Epithelial cell of proximal tubule (primary cell): ENCODE data around the gene SORCS2. TPM values are rescaled to one million over a fixed set of nuclear protein-coding genes. Genes with fewer than 3 reads are reported as not detected.

Experiments used
- DNase-seq: peaks from one replicate; pipeline ENCODE4 v3.0.0-alpha.2; 2011; ENCODE audit warnings: low read depth
- H3K4me3 ChIP-seq: 2 replicates; pipeline ENCODE4 v1.5.1; 2011; ENCODE audit warnings: low read depth, mild to moderate bottlenecking, low read length
- total RNA-seq: library from RNA; depleted of rRNA; stranded (reverse); fragments of >200 nt; gene quantifications from 2 replicates; pipeline ENCODE4 v1.2.3, GENCODE V29; 2015
- TF ChIP-seq, protein P1 (sequence below): conservative IDR thresholded peaks from 2 replicates; pipeline ENCODE4 v1.5.1; 2012; ENCODE audit warnings: low read depth, mild to moderate bottlenecking, low read length

The SORCS2 gene
- total RNA-seq, 1 donor from 2014 or later = 0.29 TPM

DNA sequence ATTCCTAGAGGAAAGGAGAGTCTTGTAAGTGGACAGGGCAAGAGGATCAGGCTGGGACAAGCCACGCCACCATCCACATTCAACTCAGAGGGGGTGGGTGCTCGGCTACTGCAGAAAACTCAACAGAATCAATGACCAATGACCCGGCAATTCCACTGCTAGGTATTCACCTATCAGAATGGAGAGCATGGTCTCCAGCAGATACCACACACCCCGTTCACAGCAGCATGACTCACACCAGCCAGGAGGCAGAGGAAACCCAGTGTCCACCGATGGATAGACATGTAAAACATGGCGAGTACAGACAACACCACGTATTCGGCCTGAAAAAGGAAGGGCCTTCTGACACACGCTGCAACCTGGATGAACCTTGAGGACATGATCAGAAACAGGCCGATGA, 571.5 kb downstream of the SORCS2 start:
- TF ChIP-seq, protein P1, sequence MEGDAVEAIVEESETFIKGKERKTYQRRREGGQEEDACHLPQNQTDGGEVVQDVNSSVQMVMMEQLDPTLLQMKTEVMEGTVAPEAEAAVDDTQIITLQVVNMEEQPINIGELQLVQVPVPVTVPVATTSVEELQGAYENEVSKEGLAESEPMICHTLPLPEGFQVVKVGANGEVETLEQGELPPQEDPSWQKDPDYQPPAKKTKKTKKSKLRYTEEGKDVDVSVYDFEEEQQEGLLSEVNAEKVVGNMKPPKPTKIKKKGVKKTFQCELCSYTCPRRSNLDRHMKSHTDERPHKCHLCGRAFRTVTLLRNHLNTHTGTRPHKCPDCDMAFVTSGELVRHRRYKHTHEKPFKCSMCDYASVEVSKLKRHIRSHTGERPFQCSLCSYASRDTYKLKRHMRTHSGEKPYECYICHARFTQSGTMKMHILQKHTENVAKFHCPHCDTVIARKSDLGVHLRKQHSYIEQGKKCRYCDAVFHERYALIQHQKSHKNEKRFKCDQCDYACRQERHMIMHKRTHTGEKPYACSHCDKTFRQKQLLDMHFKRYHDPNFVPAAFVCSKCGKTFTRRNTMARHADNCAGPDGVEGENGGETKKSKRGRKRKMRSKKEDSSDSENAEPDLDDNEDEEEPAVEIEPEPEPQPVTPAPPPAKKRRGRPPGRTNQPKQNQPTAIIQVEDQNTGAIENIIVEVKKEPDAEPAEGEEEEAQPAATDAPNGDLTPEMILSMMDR = no peak
- H3K4me3 ChIP-seq = no peak overlapping the region
- no peak for DNase-seq

DNA sequence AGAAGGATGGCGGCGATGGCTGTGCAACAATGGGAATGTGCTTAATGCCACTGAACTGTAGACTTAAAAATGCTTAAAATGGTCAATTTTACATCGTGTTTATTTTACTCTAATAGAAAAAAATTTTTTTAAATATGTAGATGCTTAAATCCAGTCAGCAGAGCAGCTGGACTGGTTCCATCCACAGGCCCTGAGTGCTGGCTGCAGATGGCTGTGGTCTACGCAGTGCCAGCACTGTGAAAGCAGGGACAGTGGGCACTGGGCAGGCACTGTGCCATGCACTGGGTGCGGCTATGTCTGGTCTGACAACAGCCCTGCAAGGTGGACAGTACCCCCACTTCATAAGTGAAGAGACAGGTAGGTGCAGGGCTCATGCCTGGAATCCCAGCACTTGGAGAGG, 572.1 kb downstream of the SORCS2 start:
- DNase-seq = no peak
- TF ChIP-seq, protein P1 = no peak
- no peak overlapping the region for H3K4me3 ChIP-seq

DNA sequence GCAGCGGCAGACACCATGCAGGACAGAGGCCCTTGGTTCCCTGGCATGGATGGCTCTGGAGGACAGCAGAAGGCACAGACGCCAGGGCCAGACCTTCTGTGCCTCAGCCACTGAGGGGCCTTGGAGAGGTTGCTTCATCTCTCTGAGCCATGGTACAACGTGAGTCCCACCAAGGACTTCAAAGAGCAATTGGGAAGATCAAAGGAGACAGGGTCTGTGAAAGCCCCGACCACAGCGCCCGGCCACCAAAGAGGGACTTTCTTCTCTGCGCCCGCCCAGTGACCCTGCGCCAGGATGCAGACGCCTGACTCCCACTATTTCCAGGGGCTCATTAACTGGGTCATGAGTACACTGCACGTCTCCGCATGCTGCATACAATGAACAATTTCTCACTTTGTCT, 573.3 kb downstream of the SORCS2 start:
- TF ChIP-seq, protein P1 = no peak
- no peak for DNase-seq
- H3K4me3 ChIP-seq = no peak overlapping the region

DNA sequence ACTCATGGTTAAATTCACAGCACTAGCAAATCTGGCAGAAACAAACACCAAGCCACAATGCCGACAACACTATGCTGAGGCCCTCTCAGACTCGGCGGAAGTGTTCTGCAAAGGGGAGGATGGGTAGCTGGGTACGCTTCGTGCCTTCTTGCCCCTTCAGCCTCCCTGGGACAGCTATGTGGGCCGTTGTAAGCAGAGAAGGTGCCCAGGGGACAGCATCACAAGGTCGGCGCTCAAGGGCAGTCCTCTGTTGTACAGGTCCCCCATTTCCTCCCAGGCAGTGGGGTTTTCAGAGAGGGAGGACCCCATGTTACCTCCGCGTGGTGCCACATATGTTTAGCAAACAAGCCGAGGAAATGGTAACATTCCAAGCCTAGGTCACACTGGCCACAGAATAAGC, 573.7 kb downstream of the SORCS2 start:
- DNase-seq = no peak
- TF ChIP-seq, protein P1 = no peak
- no peak overlapping the region for H3K4me3 ChIP-seq

DNA sequence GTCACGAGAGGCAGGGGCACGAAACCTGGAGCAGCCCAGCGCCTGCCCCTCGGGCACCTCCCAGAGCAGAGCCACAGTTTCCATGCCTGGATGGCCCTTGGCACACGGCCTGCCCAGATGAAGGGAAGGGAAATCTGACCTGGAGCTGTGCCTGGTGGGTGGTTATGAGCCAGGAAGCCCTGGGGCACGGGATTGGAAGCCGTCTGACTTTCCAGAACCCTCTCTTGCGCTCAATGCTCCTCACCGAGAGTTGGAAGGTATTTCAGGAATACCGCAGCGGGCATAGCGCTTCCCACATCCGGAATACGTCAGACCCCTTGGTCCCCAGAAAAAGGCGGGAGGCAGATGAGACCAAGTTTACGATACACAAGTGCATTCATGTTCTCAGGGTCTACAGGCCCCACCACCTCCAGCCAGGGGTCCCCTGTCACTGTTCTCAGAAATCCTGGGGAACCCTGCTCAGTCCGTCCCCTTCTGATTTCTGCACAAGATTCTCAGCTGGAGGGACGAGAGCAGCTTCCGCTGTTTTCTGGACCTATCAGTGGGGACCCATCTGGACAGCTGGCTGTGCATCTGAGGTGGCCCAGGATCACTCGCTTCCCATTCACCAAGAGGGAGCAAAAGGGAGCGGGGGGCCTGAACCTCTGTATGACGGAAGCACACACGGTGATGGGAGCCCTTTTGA, 574.5 kb downstream of the SORCS2 start:
- TF ChIP-seq, protein P1 = no peak
- no peak for DNase-seq
- no peak overlapping the region for H3K4me3 ChIP-seq

DNA sequence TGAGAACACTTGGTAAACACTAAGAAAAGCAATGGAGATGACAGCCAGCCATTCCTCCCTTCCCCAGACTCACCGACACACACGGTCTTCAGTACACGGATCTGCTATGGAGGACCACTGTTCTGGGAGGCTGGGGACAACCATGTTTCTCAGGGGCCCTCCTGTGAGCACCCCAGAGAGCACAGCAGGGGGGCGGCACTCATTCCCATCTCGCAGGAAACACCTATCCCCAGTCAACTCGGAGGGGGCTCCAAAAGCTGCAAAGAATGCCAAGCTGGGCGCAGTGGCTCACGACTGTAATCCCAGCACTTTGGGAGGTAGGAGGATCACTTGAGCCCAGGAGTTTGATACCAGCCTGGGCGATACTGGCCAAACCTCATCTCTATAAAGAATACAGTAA, 575.2 kb downstream of the SORCS2 start:
- H3K4me3 ChIP-seq = no peak overlapping the region
- TF ChIP-seq, protein P1 = no peak
- DNase-seq = no peak

DNA sequence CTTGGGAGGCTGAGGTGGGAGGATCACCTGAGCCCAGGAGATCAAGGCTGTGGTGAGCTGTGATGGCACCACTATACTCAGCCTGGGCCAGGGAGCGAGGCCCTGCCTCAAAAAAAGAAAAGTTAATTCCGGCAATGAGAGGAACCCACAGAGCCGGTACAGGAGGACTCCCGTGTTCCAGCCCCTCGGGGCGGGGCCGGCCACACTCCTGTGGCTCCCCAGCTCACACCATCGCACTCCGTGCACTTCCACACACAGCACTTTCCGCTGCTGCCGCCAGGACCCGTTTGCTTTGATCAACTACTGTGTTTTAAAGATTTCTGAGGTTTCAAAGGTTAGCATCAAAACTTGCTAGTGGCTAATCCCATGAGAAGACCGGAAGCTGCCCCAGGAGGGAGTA, 575.6 kb downstream of the SORCS2 start:
- H3K4me3 ChIP-seq = no peak overlapping the region
- TF ChIP-seq, protein P1 = no peak
- no peak for DNase-seq
